A673 (cell line): Measurements from ENCODE around the gene PUM1. TPM values are rescaled to one million over a fixed set of nuclear protein-coding genes. Genes with fewer than 3 reads are reported as not detected.

Experiments
- BruUV-seq: library from RNA; stranded (reverse); fragments of 400-500 nt; replicated peaks from 2 replicates; lab custom pipeline; 2021; lab: Mats Ljungman, UMichigan
- CTCF ChIA-PET: fragments of 300-600 bp; sonication (Branson Sonifier 250); formaldehyde crosslinking; loops from one replicate; lab custom pipeline; 2022; ENCODE audit warnings: antibody characterized with exemption; lab: Charles Lee
- POLR2A ChIA-PET: fragments of 300-600 bp; sonication (Branson Sonifier 250); formaldehyde crosslinking; loops from one replicate; lab custom pipeline; 2022; ENCODE audit warnings: antibody characterized with exemption; ENCODE audit not compliant: low non-redundant PET; lab: Charles Lee
- DNase-seq: peaks from one replicate; pipeline ENCODE4 v3.0.0-alpha.2; 2015; ENCODE audit warnings: low spot score
- H3K27ac ChIP-seq: fragments of 200-600 bp; sonication (generic); 2 replicates; pipeline ENCODE4 v1.5.1; 2016; ENCODE audit warnings: mixed run types, low read depth, mild to moderate bottlenecking, mixed read lengths, antibody characterized with exemption, low read length; ENCODE audit not compliant: poor library complexity, severe bottlenecking
- H3K27me3 ChIP-seq: fragments of 200-600 bp; sonication (generic); replicated peaks from 2 replicates; pipeline ENCODE4 v1.6.1; 2017; ENCODE audit warnings: mixed run types, low read depth, mild to moderate bottlenecking, mixed read lengths, antibody characterized with exemption, low read length; ENCODE audit not compliant: insufficient read depth, poor library complexity
- H3K36me3 ChIP-seq: fragments of 200-600 bp; sonication (generic); 2 replicates; pipeline ENCODE4 v1.6.1; 2016; ENCODE audit warnings: mixed run types, mild to moderate bottlenecking, mixed read lengths, antibody characterized with exemption, low read length; ENCODE audit not compliant: insufficient read depth, poor library complexity, severe bottlenecking
- H3K4me1 ChIP-seq: fragments of 200-600 bp; sonication (generic); 2 replicates; pipeline ENCODE4 v1.6.1; 2017; ENCODE audit warnings: mixed run types, mild to moderate bottlenecking, mixed read lengths, antibody characterized with exemption, low read length; ENCODE audit not compliant: insufficient read depth, poor library complexity, severe bottlenecking
- H3K4me3 ChIP-seq: fragments of 200-600 bp; sonication (generic); 2 replicates; pipeline ENCODE4 v1.5.1; 2016; ENCODE audit warnings: low read depth, mixed run types, mild to moderate bottlenecking, mixed read lengths, low read length; ENCODE audit not compliant: poor library complexity, severe bottlenecking
- H3K9me3 ChIP-seq: fragments of 200-600 bp; sonication (generic); 2 replicates; pipeline ENCODE4 v1.6.1; 2016; ENCODE audit warnings: mixed run types, low read depth, mild to moderate bottlenecking, mixed read lengths, antibody characterized with exemption, low read length; ENCODE audit not compliant: poor library complexity, severe bottlenecking
- CTCF ChIP-seq: fragments of 300-800, 200-600 bp; sonication (generic); conservative IDR thresholded peaks from 2 replicates; pipeline ENCODE4 v1.5.1; 2017; ENCODE audit warnings: low read depth, mild to moderate bottlenecking, antibody characterized with exemption, low read length, moderate library complexity, mixed read lengths
- EZH2 ChIP-seq: fragments of 200-600 bp; sonication (generic); IDR thresholded peaks from 2 replicates; pipeline ENCODE4 v1.6.1; 2017; ENCODE audit warnings: borderline replicate concordance, low read depth, mild to moderate bottlenecking, mixed read lengths, antibody characterized with exemption, low read length; ENCODE audit not compliant: poor library complexity, severe bottlenecking
- intact Hi-C: fragments of 100-400 bp; cut with micrococcal nuclease; formaldehyde crosslinking; loops from one replicate; pipeline ENCODE4 v1.10.0; 2022; ENCODE audit not compliant: unreplicated experiment
- total RNA-seq: library from RNA; stranded (reverse); gene quantifications from 2 replicates; pipeline ENCODE4 v1.2.3, GENCODE V29; 2021

The PUM1 gene
- total RNA-seq, 1 experiment from 2014 or later = 138 TPM

DNA sequence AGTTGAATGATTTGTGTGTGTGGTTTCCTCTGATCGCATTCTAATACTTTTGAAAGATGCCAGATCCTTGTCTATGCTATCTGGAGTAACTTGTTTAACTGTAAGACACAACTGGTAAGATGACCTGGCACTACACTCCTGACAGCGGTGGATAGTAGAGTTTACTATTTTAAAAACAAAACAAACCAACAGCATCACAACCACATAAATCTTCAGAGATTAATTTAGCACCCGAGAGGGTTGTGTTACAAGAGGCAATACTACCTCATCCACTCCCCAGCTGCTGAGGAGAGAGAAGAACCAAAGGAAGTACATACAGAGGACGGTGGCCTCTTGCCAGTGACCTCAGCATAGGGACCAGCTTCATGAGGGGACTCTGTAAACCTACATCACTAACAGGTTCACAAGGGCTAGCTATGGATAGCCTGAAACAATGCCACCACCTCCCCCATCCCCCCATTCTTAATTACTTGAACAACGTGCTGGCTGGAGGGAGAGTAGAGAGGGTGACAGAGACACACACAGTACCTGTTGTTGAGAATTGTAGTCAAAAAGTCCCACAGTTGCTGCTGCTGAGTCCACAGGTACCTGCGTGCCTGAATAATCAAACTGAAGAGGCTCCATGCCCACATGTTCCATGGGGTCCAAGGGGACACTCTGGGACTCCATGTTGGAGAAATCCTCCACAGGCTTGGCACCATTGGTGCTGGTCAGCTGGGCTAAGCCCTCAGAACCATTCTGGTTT is 73.5 kb downstream of the PUM1 start:
- peaks cover 19% of the 10 kb centered on the region for H3K36me3 ChIP-seq
- BruUV-seq = no TSS peak
- POLR2A ChIA-PET = no interaction called here
- peaks cover 33% of the 10 kb centered on the region for H3K4me1 ChIP-seq
- no peak for TF ChIP-seq EZH2
- no peak for TF ChIP-seq CTCF
- no peak for DNase-seq
- no peaks in the 10 kb centered on the region for H3K27me3 ChIP-seq
- H3K27ac ChIP-seq = peak overlapping the region; percentile 0
- intact Hi-C loops = no loop called here
- H3K9me3 ChIP-seq = no peaks in the 10 kb centered on the region
- CTCF ChIA-PET = no interaction called here
- H3K4me3 ChIP-seq = no peak overlapping the region

DNA sequence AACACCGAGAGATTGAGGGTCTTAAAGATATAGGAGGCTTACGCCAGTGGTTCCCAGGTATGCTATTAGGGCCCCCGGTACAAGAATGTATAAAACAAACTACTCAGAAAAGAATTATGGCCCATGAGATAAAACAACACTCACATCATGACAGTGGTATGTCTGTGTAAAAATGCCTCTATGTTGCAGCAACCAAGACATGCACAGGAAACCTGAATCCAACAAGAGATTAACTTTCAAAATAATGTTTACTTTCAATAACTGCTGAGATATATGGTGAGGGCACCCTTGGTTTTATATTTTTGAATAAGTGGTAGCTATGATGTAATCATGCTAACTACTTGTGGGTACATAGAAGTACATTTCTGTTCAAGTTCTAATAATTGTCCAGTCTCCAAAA is 74.9 kb downstream of the PUM1 start:
- peaks cover 14% of the 10 kb centered on the region for H3K36me3 ChIP-seq
- H3K27me3 ChIP-seq = no peaks in the 10 kb centered on the region
- no peak overlapping the region for H3K4me3 ChIP-seq
- H3K9me3 ChIP-seq = no peaks in the 10 kb centered on the region
- DNase-seq = no peak
- TF ChIP-seq EZH2 = no peak
- no peak for TF ChIP-seq CTCF
- intact Hi-C loops = no loop called here
- POLR2A ChIA-PET = no interaction called here
- CTCF ChIA-PET = no interaction called here
- BruUV-seq = no TSS peak
- peaks cover 33% of the 10 kb centered on the region for H3K4me1 ChIP-seq
- H3K27ac ChIP-seq = no peak overlapping the region

DNA sequence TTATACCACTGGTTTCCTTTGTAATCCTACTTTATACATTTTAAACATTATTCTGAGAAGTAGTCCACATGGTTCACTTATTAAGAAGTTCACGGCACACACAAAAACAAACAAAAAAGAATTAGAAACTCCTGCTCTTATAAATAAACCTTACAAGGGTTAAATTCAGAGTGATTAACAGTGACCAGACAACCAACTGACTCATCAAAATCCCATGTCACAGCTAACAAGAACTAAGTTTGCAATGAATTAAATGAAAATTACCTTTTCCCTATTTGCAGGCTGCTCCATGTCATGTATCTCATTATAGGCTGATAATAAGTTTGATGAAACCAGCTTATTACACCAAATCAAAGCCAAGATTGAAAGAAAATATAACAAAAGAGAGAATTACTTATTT is 77.5 kb downstream of the PUM1 start:
- peaks cover 14% of the 10 kb centered on the region for H3K36me3 ChIP-seq
- TF ChIP-seq EZH2 (no peak), CTCF (no peak)
- no peaks in the 10 kb centered on the region for H3K9me3 ChIP-seq
- ChIA-PET POLR2A (no interaction called here), CTCF (no interaction called here)
- H3K4me3 ChIP-seq = no peak overlapping the region
- no peak overlapping the region for H3K27ac ChIP-seq
- H3K27me3 ChIP-seq = no peaks in the 10 kb centered on the region
- no TSS peak for BruUV-seq
- H3K4me1 ChIP-seq = peaks cover 44% of the 10 kb centered on the region
- DNase-seq = no peak
- intact Hi-C loops = no loop called here
